ENCODE results near the gene APBA2.
A peak's percentile ranks its signal among the peaks of the same experiment; 100 is the strongest.

Gene APBA2

GRCh38 chr15:29103824-29104565, 218.2 kb downstream of the APBA2 start:
- peak; percentile 73 for DNase-seq (ENCODE audit: low spot score)

GRCh38 chr15:29104566-29104880, 218.7 kb downstream of the APBA2 start:
- DNase-seq (ENCODE audit: low spot score): no peak

DNA sequence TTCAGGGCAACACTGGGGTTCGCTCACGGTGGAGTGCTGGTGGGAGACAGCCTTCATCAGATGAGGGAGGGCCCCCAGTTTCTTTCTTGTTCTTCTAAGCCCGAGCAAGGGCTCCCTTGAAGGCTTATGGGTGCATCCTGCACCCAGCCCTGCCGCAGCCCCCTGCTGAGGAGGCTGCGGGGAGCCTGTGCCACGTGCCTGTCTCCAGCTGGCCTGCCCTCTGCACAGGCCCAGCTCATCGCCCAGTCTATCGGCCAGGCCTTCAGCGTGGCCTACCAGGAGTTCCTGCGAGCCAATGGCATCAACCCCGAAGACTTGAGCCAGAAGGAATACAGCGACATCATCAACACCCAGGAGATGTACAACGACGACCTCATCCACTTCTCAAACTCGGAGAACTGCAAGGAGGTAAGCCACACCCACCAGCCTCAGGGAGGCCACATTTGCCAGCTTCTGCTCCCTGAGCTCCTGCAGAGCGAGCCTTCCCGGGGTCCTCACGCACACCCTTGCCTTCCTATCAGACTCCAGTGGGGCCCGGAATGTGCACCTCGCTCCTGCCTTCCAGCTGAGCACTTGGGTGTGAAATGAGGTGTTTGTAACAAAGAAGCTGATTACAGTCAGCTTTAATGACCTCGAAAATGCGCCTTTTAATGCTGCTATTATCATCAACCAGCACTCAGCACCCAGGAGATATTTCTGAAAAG, 219.5 kb downstream of the APBA2 start:
- no peak for DNase-seq (ENCODE audit: low spot score)

DNA sequence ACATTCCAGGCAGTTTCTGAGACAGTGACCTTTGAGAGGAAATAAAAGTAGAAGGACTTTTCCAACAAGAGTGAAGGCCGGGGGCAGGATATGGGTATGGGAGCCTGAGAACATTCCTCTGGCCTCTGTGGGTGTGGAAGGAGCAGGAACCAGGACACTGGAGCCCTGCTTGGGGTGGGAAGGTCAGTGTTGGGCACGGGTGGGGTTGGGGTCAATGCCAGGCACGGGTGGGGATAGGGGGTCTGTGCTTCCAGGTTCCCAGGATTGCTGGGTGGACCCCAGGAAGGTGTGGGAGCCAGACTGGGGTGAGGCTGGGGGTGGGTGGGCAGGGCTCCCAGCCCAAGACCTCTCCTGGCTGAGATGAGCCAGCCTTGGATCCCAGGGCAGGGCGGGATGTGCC, 220.3 kb downstream of the APBA2 start:
- DNase-seq (ENCODE audit: low spot score): no peak

- DNase-seq (ENCODE audit: low spot score): no peak
Measured at GRCh38 chr15:29106551-29107290, 220.9 kb downstream of the APBA2 start.

DNA sequence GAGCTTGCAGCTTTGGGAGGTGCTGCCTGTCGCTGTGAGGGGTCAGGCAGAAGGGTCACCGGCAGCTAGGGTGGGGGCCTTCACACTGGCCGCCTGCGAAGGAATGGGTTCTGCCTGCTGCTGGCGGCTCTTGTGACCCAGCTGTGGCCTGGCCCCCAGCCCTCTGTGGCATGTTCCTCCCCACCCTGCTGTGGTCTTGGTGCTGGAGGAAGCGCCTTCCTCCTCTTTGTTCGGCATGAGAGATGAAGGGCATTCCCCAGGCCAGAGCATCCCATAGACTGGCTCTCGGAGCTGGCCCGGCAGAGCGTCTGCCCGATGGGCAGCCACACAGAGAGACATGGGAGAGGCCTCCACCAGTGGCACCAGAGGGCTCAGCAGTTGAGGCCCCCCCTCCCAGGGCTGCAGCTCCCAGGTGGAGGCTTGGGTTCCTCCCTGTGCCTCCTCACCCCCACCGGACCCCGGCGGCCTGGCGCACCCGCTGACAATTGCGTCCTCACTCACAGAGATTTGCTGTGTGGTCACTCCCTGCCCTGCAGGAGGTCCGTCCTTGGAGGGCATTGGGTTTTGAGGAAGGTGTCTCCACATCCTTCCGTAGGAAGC, 221.6 kb downstream of the APBA2 start:
- no peak for DNase-seq (ENCODE audit: low spot score)

- DNase-seq (ENCODE audit: low spot score): no peak
Measured at GRCh38 chr15:29107971-29108645, 222.3 kb downstream of the APBA2 start.

GRCh38 chr15:29109762-29110161, 224.0 kb downstream of the APBA2 start:
- no peak for DNase-seq (ENCODE audit: low spot score)

GRCh38 chr15:29110176-29110575, 224.4 kb downstream of the APBA2 start:
- no peak for DNase-seq (ENCODE audit: low spot score)

GRCh38 chr15:29110733-29111132, 225.0 kb downstream of the APBA2 start:
- DNase-seq (ENCODE audit: low spot score): no peak

- DNase-seq (ENCODE audit: low spot score): no peak
Measured at GRCh38 chr15:29111705-29112281, 226.0 kb downstream of the APBA2 start.

DNA sequence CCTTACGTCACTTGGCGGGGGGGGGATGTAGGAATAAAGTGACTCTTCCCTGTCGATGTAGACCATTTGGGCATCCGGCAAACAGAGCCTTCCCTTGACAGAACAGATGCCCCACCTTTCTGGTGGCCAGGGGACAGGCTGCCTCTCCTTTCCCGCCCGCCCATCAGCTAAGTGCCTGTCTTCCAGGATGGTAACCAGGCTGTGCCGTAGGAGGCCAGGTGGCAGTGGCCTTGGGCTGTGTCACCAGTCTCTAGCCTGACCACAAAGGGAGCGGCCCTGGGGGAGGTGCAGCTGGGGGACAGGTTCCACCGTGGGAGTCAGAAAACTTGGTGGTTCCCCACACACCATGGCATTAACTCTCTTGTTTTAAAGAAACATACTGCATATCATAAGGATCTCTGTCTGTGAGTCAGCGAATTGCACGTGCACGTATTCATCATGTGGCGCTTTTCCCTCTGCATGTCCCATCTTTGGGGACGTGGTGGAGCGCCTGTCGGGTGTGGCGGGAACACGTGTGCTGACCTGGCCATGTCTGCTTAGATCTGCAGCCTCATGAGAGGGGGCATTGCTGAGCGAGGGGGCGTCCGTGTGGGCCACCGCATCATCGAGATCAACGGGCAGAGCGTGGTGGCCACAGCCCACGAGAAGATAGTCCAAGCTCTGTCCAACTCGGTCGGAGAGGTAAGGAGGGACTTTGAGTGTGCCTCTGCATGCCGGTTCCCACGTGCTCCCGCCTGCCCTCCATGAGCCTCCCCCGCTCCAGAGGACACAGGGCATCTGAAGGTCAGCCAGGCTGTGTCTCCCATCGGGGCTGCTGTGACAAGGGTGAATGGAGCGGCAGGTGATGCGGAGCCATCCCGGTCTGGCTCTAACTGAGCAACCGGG, 227.8 kb downstream of the APBA2 start:
- peak; percentile 75 for DNase-seq (ENCODE audit: low spot score)

GRCh38 chr15:29114221-29115092, 228.7 kb downstream of the APBA2 start:
- no peak for DNase-seq (ENCODE audit: low spot score)

DNA sequence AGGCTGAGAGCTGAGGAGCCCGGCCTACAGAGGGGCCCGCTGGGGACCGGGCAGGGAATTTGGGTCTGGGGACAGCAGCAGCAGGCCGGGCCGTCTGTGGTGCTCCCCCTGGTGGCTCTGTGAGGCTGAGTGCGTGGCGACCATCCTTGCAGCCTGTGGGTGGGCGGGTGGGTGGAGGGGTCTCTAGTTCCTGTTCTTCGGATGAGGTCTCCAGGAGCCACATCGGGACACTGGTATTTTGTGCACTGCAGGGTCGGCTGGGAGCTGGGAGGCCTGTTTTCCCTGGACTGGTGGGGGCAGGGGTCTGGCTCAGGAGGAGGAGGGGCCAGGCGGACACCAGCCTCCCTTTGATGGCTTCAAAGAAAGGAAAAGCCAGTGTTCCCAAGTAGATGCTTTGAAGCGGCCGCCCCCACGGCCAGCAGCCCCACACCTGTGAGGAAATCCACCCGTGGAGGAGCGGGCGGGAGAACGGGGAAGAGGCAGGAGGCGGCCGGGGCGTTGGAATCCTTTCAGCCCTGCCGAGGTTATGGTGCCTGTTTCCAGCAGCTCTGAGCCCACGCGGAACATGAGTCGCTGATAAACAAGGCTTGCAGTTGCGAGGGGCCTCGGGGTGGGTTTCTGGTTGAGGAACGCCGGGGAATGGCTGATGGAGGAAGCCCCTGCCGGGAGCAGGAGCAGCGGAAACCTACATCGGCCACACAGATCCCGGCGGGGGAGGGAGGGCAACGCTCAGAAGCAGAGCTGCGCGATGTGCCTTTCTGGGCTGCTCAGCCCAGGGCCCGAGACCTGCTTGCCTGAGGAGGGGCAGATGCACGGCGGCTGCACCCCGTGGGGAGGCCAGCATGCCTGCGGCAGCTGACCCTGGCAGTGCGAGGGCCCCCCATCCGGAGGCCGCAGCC, 229.6 kb downstream of the APBA2 start:
- DNase-seq (ENCODE audit: low spot score): no peak

GRCh38 chr15:29116970-29117700, 231.4 kb downstream of the APBA2 start:
- no peak for DNase-seq (ENCODE audit: low spot score)

DNA sequence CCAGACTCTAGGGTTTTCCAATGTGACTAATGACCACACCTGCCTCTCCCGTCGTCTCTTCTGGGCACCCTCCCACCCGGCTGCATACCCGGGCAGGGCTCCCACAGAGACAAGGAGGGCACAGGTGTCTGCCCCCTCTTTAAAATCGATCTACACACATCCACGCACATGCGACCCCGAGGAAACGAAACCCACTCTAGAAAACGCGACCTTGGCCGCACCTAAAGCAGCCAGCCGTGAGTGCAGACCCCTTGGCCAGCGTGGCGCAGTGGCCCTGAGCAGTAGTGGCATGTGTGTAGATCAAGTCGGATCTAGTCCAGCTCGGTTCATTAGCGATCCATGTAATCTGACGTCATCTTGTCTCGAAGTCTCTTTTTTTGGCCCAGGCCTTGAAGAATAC, 232.0 kb downstream of the APBA2 start:
- no peak for DNase-seq (ENCODE audit: low spot score)

GRCh38 chr15:29119847-29120246, 234.1 kb downstream of the APBA2 start:
- no peak for DNase-seq (ENCODE audit: low spot score)

Measured in SW480 (cell line).